ENCODE data around the gene TRIP12.
"Not testable (repeated sequence)": the region's sequence is repeated elsewhere in the genome, so short reads cannot be mapped to it uniquely, and the experiment has no call there.

The TRIP12 gene

GRCh38 chr2:229821316-229821715 lies 100.5 kb downstream of the TRIP12 start:
- no peak for DNase-seq

GRCh38 chr2:229818230-229818629 lies 103.6 kb downstream of the TRIP12 start:
- no peak for DNase-seq

GRCh38 chr2:229815858-229816257 lies 106.0 kb downstream of the TRIP12 start:
- no peak for DNase-seq

- DNase-seq: no peak
Observed at GRCh38 chr2:229815342-229815741, 106.5 kb downstream of the TRIP12 start.

- DNase-seq: no peak
Observed at GRCh38 chr2:229810786-229811185, 111.0 kb downstream of the TRIP12 start.

- DNase-seq: no peak
Observed at GRCh38 chr2:229805559-229805958, 116.2 kb downstream of the TRIP12 start.

GRCh38 chr2:229802785-229803184 lies 119.0 kb downstream of the TRIP12 start:
- no peak for DNase-seq

GRCh38 chr2:229800997-229801754 lies 120.6 kb downstream of the TRIP12 start:
- DNase-seq: peak; percentile 62 to 74

GRCh38 chr2:229798446-229799155 lies 123.2 kb downstream of the TRIP12 start:
- no peak for DNase-seq

- DNase-seq: no peak
Observed at GRCh38 chr2:229795058-229795457, 126.8 kb downstream of the TRIP12 start.

- no peak for DNase-seq
Observed at GRCh38 chr2:229794636-229795035, 127.2 kb downstream of the TRIP12 start.

- DNase-seq: not testable (repeated sequence)
Observed at GRCh38 chr2:229786289-229786688, 135.5 kb downstream of the TRIP12 start.

GRCh38 chr2:229784791-229785190 lies 137.0 kb downstream of the TRIP12 start:
- no peak for DNase-seq

- DNase-seq: no peak
Observed at GRCh38 chr2:229783108-229783721, 138.6 kb downstream of the TRIP12 start.

- DNase-seq: peak in 1 of 2 donors; percentile 49
Observed at GRCh38 chr2:229780856-229781773, 140.7 kb downstream of the TRIP12 start.

- no peak for DNase-seq
Observed at GRCh38 chr2:229779650-229780049, 142.2 kb downstream of the TRIP12 start.

GRCh38 chr2:229777716-229778115 lies 144.1 kb downstream of the TRIP12 start:
- DNase-seq: no peak

- peak in 1 of 2 donors; percentile 31 for DNase-seq
Observed at GRCh38 chr2:229775614-229776313, 146.0 kb downstream of the TRIP12 start.

- DNase-seq: no peak
Observed at GRCh38 chr2:229774237-229774636, 147.6 kb downstream of the TRIP12 start.

GRCh38 chr2:229768235-229768634 lies 153.6 kb downstream of the TRIP12 start:
- no peak for DNase-seq

GRCh38 chr2:229765721-229766120 lies 156.1 kb downstream of the TRIP12 start:
- no peak for DNase-seq

GRCh38 chr2:229761663-229762062 lies 160.1 kb downstream of the TRIP12 start:
- no peak for DNase-seq
